Endothelial cell of umbilical vein (primary cell): ENCODE data around the gene TTLL10. TPM values are rescaled to one million over a fixed set of nuclear protein-coding genes. Genes with fewer than 3 reads are reported as not detected.

Experiments used
- BruUV-seq: library from RNA; stranded (reverse); fragments of 400-500 nt; replicated peaks from 2 replicates; lab custom pipeline; 2021; lab: Mats Ljungman, UMichigan
- CTCF ChIA-PET: fragments of 300-600, 350-600 bp; sonication (Branson Sonifier 250); formaldehyde crosslinking; loops from one replicate; lab custom pipeline; 2021; ENCODE audit warnings: antibody characterized with exemption, inconsistent platforms; lab: Charles Lee
- POLR2A ChIA-PET: fragments of 300-600, 350-600 bp; sonication (Branson Sonifier 250); formaldehyde crosslinking; loops from one replicate; lab custom pipeline; 2021; ENCODE audit warnings: antibody characterized with exemption, inconsistent platforms; lab: Charles Lee
- DNase-seq: peaks from one replicate; pipeline ENCODE4 v3.0.0-alpha.2; 2011; ENCODE audit warnings: low read depth, low spot score
- FAIRE-seq: peaks from 2 replicates; lab custom pipeline; 2011; peaks lifted over from hg19 to GRCh38; lab: Jason Lieb, UNC
- H2AFZ ChIP-seq: 2 replicates; pipeline ENCODE4 v1.6.0; 2012; ENCODE audit warnings: low read depth, low read length, control low read depth, inconsistent platforms
- H3K27ac ChIP-seq: 2 replicates; pipeline ENCODE4 v1.5.1; 2011; ENCODE audit warnings: low read depth, mild to moderate bottlenecking, control low read depth, low read length, moderate library complexity; ENCODE audit not compliant: insufficient read depth
- H3K27me3 ChIP-seq, 2 experiments: 2 replicates each; pipeline versions ENCODE4 v1.6.0 to v1.6.1; 2011; ENCODE audit warnings: low read length in 2 of 2, mixed read lengths in 1 of 2; ENCODE audit not compliant: control insufficient read depth in 2 of 2, insufficient read depth in 2 of 2
- H3K36me3 ChIP-seq, 2 experiments: 2 replicates in 1 of 2; 3 replicates in 1 of 2; pipeline ENCODE4 v1.5.1; 2011; ENCODE audit warnings: low read length in 2 of 2, mild to moderate bottlenecking in 1 of 2, moderate library complexity in 1 of 2; ENCODE audit not compliant: control insufficient read depth in 2 of 2, insufficient read depth in 2 of 2; ENCODE audit errors: extremely low read depth in 1 of 2
- H3K4me1 ChIP-seq: 3 replicates; pipeline ENCODE4 v1.5.1; 2011; ENCODE audit warnings: mild to moderate bottlenecking, low read length; ENCODE audit not compliant: control insufficient read depth, insufficient read depth; ENCODE audit errors: extremely low read depth
- H3K4me2 ChIP-seq: 2 replicates; pipeline ENCODE4 v1.6.1; 2011; ENCODE audit warnings: low read length, control low read depth, mixed read lengths; ENCODE audit not compliant: insufficient read depth
- H3K4me3 ChIP-seq, 3 experiments: fragments of 200-600 bp in 1 of 3; sonication (generic), shearing (Covaris generic) in 1 of 3; replicated peaks in 1 of 3; 2 replicates each; pipeline ENCODE4 v1.5.1; 2011 to 2016; ENCODE audit warnings: control low read depth in 3 of 3, low read length in 3 of 3, mild to moderate bottlenecking in 2 of 3, inconsistent platforms in 1 of 3, low read depth in 1 of 3, moderate library complexity in 1 of 3; ENCODE audit not compliant: insufficient read depth in 1 of 3
- H3K79me2 ChIP-seq: 2 replicates; pipeline ENCODE4 v1.6.0; 2012; ENCODE audit warnings: low read length, inconsistent platforms; ENCODE audit not compliant: control insufficient read depth, insufficient read depth
- H3K9ac ChIP-seq: replicated peaks from 2 replicates; pipeline ENCODE3; 2011; ENCODE audit warnings: low read length, control low read depth; ENCODE audit not compliant: insufficient read depth; ENCODE audit errors: extremely low read depth
- H3K9me1 ChIP-seq: replicated peaks from 3 replicates; pipeline ENCODE4 v1.6.0; 2011; ENCODE audit warnings: mild to moderate bottlenecking, low read length; ENCODE audit not compliant: control insufficient read depth, insufficient read depth; ENCODE audit errors: extremely low read depth
- H3K9me3 ChIP-seq: replicated peaks from 2 replicates; pipeline ENCODE4 v1.5.1; 2012; ENCODE audit warnings: low read length, inconsistent platforms; ENCODE audit not compliant: control insufficient read depth, insufficient read depth
- H4K20me1 ChIP-seq: replicated peaks from 2 replicates; pipeline ENCODE3; 2011; ENCODE audit warnings: mild to moderate bottlenecking, low read length; ENCODE audit not compliant: control insufficient read depth, insufficient read depth; ENCODE audit errors: extremely low read depth
- EZH2 ChIP-seq: IDR thresholded peaks from 2 replicates; pipeline ENCODE4 v1.6.1; 2012; ENCODE audit warnings: borderline replicate concordance, low read depth, mild to moderate bottlenecking, moderate library complexity, low read length, inconsistent platforms; ENCODE audit not compliant: severe bottlenecking
- FOS ChIP-seq: IDR thresholded peaks from 2 replicates; pipeline ENCODE4 v1.6.1; 2011; ENCODE audit warnings: mild to moderate bottlenecking, low read length, moderate library complexity, borderline replicate concordance; ENCODE audit not compliant: insufficient read depth
- GATA2 ChIP-seq: IDR thresholded peaks from 2 replicates; pipeline ENCODE4 v1.7.0; 2011; ENCODE audit warnings: low read depth, mild to moderate bottlenecking, moderate library complexity, mixed read lengths, low read length; ENCODE audit not compliant: insufficient read length, insufficient read depth
- JUN ChIP-seq: IDR thresholded peaks from 2 replicates; pipeline ENCODE4 v1.6.1; 2011; ENCODE audit warnings: borderline replicate concordance, low read depth; ENCODE audit not compliant: insufficient read length, insufficient read depth
- MYC ChIP-seq: IDR thresholded peaks from one replicate; pipeline ENCODE4 v1.6.1; 2011; ENCODE audit warnings: mild to moderate bottlenecking, low read depth, low read length
- POLR2A ChIP-seq: IDR thresholded peaks from 2 replicates; pipeline ENCODE4 v1.6.1; 2012; ENCODE audit warnings: low read depth, mild to moderate bottlenecking, control low read depth, low read length
- POLR2AphosphoS5 ChIP-seq: IDR thresholded peaks from 2 replicates; pipeline ENCODE4 v1.6.1; 2012; ENCODE audit warnings: low read depth, mild to moderate bottlenecking, control low read depth, low read length, moderate library complexity; ENCODE audit not compliant: insufficient read depth
- dilution Hi-C: fragments of 300-500 bp; cut with MboI; formaldehyde crosslinking; loops from one replicate; pipeline ENCODE4 v1.15.0; 2019; ENCODE audit warnings: low sequenced_read_pairs; ENCODE audit not compliant: extremely low pct_ligation_motif_present
- intact Hi-C: fragments of 100-400 bp; cut with micrococcal nuclease; formaldehyde crosslinking; loops from one replicate; pipeline ENCODE4 v1.10.0; 2022
- polyA plus RNA-seq, 4 experiments: library from polyadenylated mRNA; depleted of rRNA in 3 of 4; stranded (reverse) in 3 of 4; unstranded in 1 of 4; fragments of >200 nt; gene quantifications; 2 replicates each; pipeline versions ENCODE4 v1.2.1 to v1.2.3, GENCODE V29; 2011 to 2012; ENCODE audit warnings: missing spikeins in 1 of 4
- total RNA-seq: library from RNA; stranded (reverse); gene quantifications from 2 replicates; pipeline ENCODE4 v1.2.3, GENCODE V29; 2021
- TF ChIP-seq, protein P1 (sequence below), 2 donors: IDR thresholded peaks; 1 replicate in 1 of 2; 2 replicates in 1 of 2; pipeline ENCODE4 v1.5.1; 2011; ENCODE audit warnings: low read length in 2 of 2, mild to moderate bottlenecking in 2 of 2, moderate library complexity in 2 of 2, control low read depth in 1 of 2, inconsistent platforms in 1 of 2, low read depth in 1 of 2; ENCODE audit not compliant: insufficient read depth in 1 of 2; ENCODE audit errors: extremely low read depth in 1 of 2
- TF ChIP-seq, protein P2 (sequence below): IDR thresholded peaks from 2 replicates; pipeline ENCODE4 v1.6.1; 2011; ENCODE audit not compliant: insufficient read depth, insufficient read length

TTLL10 gene
- total and polyA plus RNA-seq, 2 donors (not counting 3 experiments of a cell fraction or from before 2014, with no cell fraction given), result not detected

DNA sequence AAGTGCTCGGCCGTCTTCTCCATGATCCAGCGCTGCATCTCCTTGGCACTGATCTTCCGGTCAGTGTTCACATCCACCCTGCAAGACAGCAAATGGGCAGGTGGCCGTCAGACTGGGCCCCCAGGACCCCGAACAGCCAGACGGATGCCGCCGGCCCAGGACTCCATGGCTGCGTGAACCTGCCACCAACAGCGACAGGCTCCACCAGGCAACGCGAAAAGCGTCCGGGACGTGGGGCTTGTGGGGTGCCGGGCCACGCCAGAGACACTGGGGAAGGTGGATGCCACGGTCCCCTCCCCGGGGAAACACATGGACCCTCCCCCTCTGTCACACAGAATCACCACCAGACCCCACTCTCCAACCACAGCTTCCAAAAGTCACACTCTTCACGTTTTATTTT is 50.2 kb downstream of the TTLL10 start:
- no peaks in the 10 kb centered on the region for H3K27me3 ChIP-seq
- ChIA-PET POLR2A (no interaction called here), CTCF (no interaction called here)
- FAIRE-seq, result no peak
- no peak overlapping the region for H3K4me2 ChIP-seq
- no peak overlapping the region for H3K9ac ChIP-seq
- H4K20me1 ChIP-seq, result no peaks in the 10 kb centered on the region
- no peak overlapping the region for H3K27ac ChIP-seq
- peaks cover 6 to 48% of the 10 kb centered on the region in 2 experiments for H3K36me3 ChIP-seq
- H3K79me2 ChIP-seq, result peaks cover 34% of the 10 kb centered on the region
- BruUV-seq, result no TSS peak
- H3K9me1 ChIP-seq, result no peaks in the 10 kb centered on the region
- H3K9me3 ChIP-seq, result no peaks in the 10 kb centered on the region
- H3K4me1 ChIP-seq, result no peaks in the 10 kb centered on the region
- dilution Hi-C loops, result no loop called here
- intact Hi-C loops, result no loop called here
- no peak overlapping the region for H3K4me3 ChIP-seq
- no peak for DNase-seq
- no peak overlapping the region for H2AFZ ChIP-seq
- TF ChIP-seq, protein P1, sequence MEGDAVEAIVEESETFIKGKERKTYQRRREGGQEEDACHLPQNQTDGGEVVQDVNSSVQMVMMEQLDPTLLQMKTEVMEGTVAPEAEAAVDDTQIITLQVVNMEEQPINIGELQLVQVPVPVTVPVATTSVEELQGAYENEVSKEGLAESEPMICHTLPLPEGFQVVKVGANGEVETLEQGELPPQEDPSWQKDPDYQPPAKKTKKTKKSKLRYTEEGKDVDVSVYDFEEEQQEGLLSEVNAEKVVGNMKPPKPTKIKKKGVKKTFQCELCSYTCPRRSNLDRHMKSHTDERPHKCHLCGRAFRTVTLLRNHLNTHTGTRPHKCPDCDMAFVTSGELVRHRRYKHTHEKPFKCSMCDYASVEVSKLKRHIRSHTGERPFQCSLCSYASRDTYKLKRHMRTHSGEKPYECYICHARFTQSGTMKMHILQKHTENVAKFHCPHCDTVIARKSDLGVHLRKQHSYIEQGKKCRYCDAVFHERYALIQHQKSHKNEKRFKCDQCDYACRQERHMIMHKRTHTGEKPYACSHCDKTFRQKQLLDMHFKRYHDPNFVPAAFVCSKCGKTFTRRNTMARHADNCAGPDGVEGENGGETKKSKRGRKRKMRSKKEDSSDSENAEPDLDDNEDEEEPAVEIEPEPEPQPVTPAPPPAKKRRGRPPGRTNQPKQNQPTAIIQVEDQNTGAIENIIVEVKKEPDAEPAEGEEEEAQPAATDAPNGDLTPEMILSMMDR (IDR thresholded peaks at IDR 0.05; ENCODE audit: extremely low read depth in 1 of 2, insufficient read depth in 1 of 2, low read depth in 1 of 2, low read length in 2 of 2), result no peak

DNA sequence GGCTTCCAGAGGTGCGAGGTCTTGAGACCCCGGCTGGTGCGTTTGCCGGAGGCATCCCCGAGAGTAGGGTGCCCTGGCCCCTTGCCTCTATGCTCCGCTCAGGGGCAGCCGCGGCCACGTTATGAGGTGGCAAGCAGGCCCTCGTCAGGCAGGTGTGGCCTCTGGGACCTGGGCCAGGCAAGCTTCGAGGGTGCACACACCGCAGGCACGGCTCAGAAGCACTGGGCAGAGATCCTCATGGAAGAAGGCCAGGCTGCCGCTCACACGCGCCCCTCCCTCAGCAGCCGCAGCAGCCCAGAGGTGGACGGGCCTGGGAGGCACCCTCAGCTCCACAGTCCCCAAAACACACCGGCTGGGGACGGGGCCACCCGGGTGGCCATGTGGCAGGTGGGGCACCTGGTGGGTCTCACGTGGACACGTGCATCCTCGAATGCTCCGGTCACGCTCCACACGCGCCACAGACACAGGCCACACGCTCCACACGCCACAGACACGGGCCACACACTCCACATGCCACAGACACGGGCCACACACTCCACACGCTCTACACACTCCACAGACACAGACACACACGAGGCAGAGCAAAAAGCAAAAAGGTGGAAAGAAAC is 51.7 kb downstream of the TTLL10 start:
- H3K27ac ChIP-seq, result no peak overlapping the region
- H2AFZ ChIP-seq, result no peak overlapping the region
- peaks cover 48% of the 10 kb centered on the region for H3K79me2 ChIP-seq
- TF ChIP-seq, protein P2, sequence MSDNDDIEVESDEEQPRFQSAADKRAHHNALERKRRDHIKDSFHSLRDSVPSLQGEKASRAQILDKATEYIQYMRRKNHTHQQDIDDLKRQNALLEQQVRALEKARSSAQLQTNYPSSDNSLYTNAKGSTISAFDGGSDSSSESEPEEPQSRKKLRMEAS, result no peak
- TF ChIP-seq POLR2AphosphoS5 (no peak), POLR2A (no peak), MYC (no peak), GATA2 (no peak), JUN (no peak), FOS (no peak), EZH2 (no peak)
- TF ChIP-seq, protein P1 (IDR thresholded peaks at IDR 0.05; ENCODE audit: extremely low read depth in 1 of 2, insufficient read depth in 1 of 2, low read depth in 1 of 2, low read length in 2 of 2), result no peak
- no peaks in the 10 kb centered on the region for H3K27me3 ChIP-seq
- ChIA-PET CTCF (no interaction called here), POLR2A (no interaction called here)
- no peak for DNase-seq
- H3K9me1 ChIP-seq, result no peaks in the 10 kb centered on the region
- FAIRE-seq, result no peak
- dilution Hi-C loops, result no loop called here
- H4K20me1 ChIP-seq, result no peaks in the 10 kb centered on the region
- H3K4me1 ChIP-seq, result no peaks in the 10 kb centered on the region
- H3K4me3 ChIP-seq, result no peak overlapping the region
- peaks cover 6 to 48% of the 10 kb centered on the region in 2 experiments for H3K36me3 ChIP-seq
- no TSS peak for BruUV-seq
- no peak overlapping the region for H3K4me2 ChIP-seq
- intact Hi-C loops, result no loop called here
- no peak overlapping the region for H3K9ac ChIP-seq
- no peaks in the 10 kb centered on the region for H3K9me3 ChIP-seq
